Pancreas (tissue), 10 donors: Measurements from ENCODE around the gene CWC27. TPM values are rescaled to one million over a fixed set of nuclear protein-coding genes. Genes with fewer than 3 reads are reported as not detected.
A peak's percentile ranks its signal among the peaks of the same experiment; 100 is the strongest.

Source experiments
- ATAC-seq, 4 donors: fragments of 200-7000 bp; cut with Tn5 transposase; one replicate each; pipeline versions ENCODE4 v1.8.0 to v1.9.1; 2020; ENCODE audit warnings: mild to moderate bottlenecking in 4 of 4, moderate library complexity in 4 of 4
- DNase-seq, 6 donors: peaks; one replicate each; pipeline ENCODE4 v3.0.0-alpha.2; 2020
- FAIRE-seq: peaks from 2 replicates; lab custom pipeline; 2012; peaks lifted over from hg19 to GRCh38; lab: Jason Lieb, UNC
- H3K27ac ChIP-seq, 4 donors: fragments of 200-600 bp; sonication (generic); 1 replicate in 3 of 4; 2 replicates in 1 of 4; pipeline versions ENCODE4 v1.5.0 to v1.8.0; 2020
- H3K27me3 ChIP-seq, 4 donors: fragments of 200-600 bp; one replicate each; pipeline ENCODE4 v1.8.0; 2021
- H3K36me3 ChIP-seq, 3 donors: fragments of 200-600 bp; sonication (generic) in 1 of 3; one replicate each; pipeline versions ENCODE4 v1.5.0 to v1.8.0; 2020 to 2021
- H3K4me1 ChIP-seq, 3 donors: fragments of 200-600 bp; one replicate each; pipeline ENCODE4 v1.8.0; 2021
- H3K4me3 ChIP-seq, 4 donors: fragments of 200-600 bp; sonication (generic) in 2 of 4; one replicate each; pipeline versions ENCODE4 v1.5.0 to v1.8.0; 2020 to 2021
- H3K9me3 ChIP-seq, 4 donors: fragments of 200-600 bp; one replicate each; pipeline ENCODE4 v1.8.0; 2021
- CTCF ChIP-seq, 4 donors: fragments of 200-600 bp; sonication (generic) in 3 of 4; IDR thresholded peaks; one replicate each; pipeline versions ENCODE4 v1.5.0 to v1.8.0; 2021; ENCODE audit warnings: antibody characterized with exemption in 4 of 4
- WGBS, 2 donors: extraction: QIAGEN DNeasy Blood & Tissue Kit; methylation state at CpG; one replicate each; pipeline ENCODE4 v1.1.7; 2013; 5-methylcytosine and 5-hydroxymethylcytosine counted together
- intact Hi-C, 3 donors: fragments of 100-400 bp; cut with DNase I; formaldehyde crosslinking; loops; one replicate each; pipeline versions ENCODE4 v1.11.1 to v1.14.2; 2022
- polyA plus RNA-seq, 2 donors: library from polyadenylated mRNA; stranded (reverse); fragments of 200-250 nt; gene quantifications; one replicate each; pipeline ENCODE4 v1.2.3, GENCODE V29; 2013
- total RNA-seq, 6 donors: library from RNA; stranded (reverse); fragmentation: NEBNext Ultra II Directional in 4 of 6; extraction: Animal tissue kit (Norgen Biotek cat#: 25700) in 4 of 6; gene quantifications; one replicate each; pipeline versions ENCODE4 v1.2.1 to v1.2.4, GENCODE V29; 2021 to 2023
- donor health status: healthy with polysubstance abuse.
- donor health status: DM: no; HTN: no; CAD: no; lungs with moderate emphysema.
- donor health status: DM: no; HTN: no; CAD: no.
- donor health status: control.
- donor health status: control.
- donor health status: Bipolar disorder and iron deficiency.
- donor health status: DM: yes; HTN: yes; CAD: no.
- donor health status: DM: no; HTN: no; CAD: no.
- donor health status: DM: no; HTN: no; CAD: no.
- donor health status: DM: yes; HTN: yes; CAD: no.

CWC27 gene
- total RNA-seq: 10 to 100 TPM in 1 of 6 donors, 1 to 10 TPM in 5; 3.7 to 13.3 (median 7.0) TPM
- 1 to 10 TPM; 5.5 to 8.9 TPM for polyA plus RNA-seq

GRCh38 chr5:64768358-64769312 is at the start of gene CWC27, which contains the start of gene SREK1IP1:
TSS of gene CWC27 (plus strand) at chr5:64768930. CDS start at chr5:64769147, 217 bp downstream.
TSS of gene SREK1IP1 (minus strand) at chr5:64768691. CDS start at chr5:64768517, 174 bp downstream.
- H3K4me1 ChIP-seq: peaks cover 15 to 27% (median 19%) of the 10 kb centered on the region in 3 donors
- FAIRE-seq (peak; percentile 49), DNase-seq (peak; percentile 79 to 88 (median 83)), ATAC-seq (peak; percentile 98 to 99 (median 98))
- H3K27ac ChIP-seq: peak within 1 kb of the TSS; percentile 76 to 88 (median 85)
- intact Hi-C loops: no loop called here
- WGBS, 2 donors: 0% methylated on average over 48 of the region's 48 CpGs
- H3K36me3 ChIP-seq: no peaks in the 10 kb centered on the region
- H3K4me3 ChIP-seq: peak within 1 kb of the TSS; percentile 56 to 79 (median 74)
- peak in 1 of 4 donors; percentile 8 for TF ChIP-seq CTCF (IDR thresholded peaks at IDR 0.05)
- no peaks in the 10 kb centered on the region for H3K9me3 ChIP-seq
- no peaks in the 10 kb centered on the region for H3K27me3 ChIP-seq

GRCh38 chr5:64722588-64722987 is 46.1 kb upstream of the CWC27 start:
- Histone ChIP-seq H3K36me3 (peaks cover 0 to 5% (median 1%) of the 10 kb centered on the region in 3 donors), H3K27ac (no peak overlapping the region), H3K27me3 (no peaks in the 10 kb centered on the region), H3K4me3 (no peak overlapping the region), H3K9me3 (no peaks in the 10 kb centered on the region), H3K4me1 (no peaks in the 10 kb centered on the region)
- FAIRE-seq (no peak), DNase-seq (no peak), ATAC-seq (no peak)
- 95 to 96% methylated on average over 3 of the region's 3 CpGs for WGBS, 2 donors
- no peak for TF ChIP-seq CTCF (IDR thresholded peaks at IDR 0.05)
- intact Hi-C loops: no loop called here

- no peak for DNase-seq
- WGBS, 2 donors: 97 to 100% methylated on average over 2 of the region's 2 CpGs
- intact Hi-C loops: no loop called here
- no peaks in the 10 kb centered on the region for H3K9me3 ChIP-seq
- ATAC-seq: no peak
- H3K27ac ChIP-seq: no peak overlapping the region
- H3K36me3 ChIP-seq: peaks cover 0 to 5% (median 3%) of the 10 kb centered on the region in 3 donors
- no peak overlapping the region for H3K4me3 ChIP-seq
- no peaks in the 10 kb centered on the region for H3K4me1 ChIP-seq
- FAIRE-seq: no peak
- no peaks in the 10 kb centered on the region for H3K27me3 ChIP-seq
- TF ChIP-seq CTCF (IDR thresholded peaks at IDR 0.05): no peak
Observed at GRCh38 chr5:64727150-64727549, 41.6 kb upstream of the CWC27 start.

- no peaks in the 10 kb centered on the region for H3K9me3 ChIP-seq
- H3K27me3 ChIP-seq: no peaks in the 10 kb centered on the region
- FAIRE-seq (no peak), ATAC-seq (no peak), DNase-seq (no peak)
- no peak overlapping the region for H3K4me3 ChIP-seq
- 88 to 100% methylated on average over 1 of the region's 1 CpG for WGBS, 2 donors
- TF ChIP-seq CTCF (IDR thresholded peaks at IDR 0.05): no peak
- no peak overlapping the region for H3K27ac ChIP-seq
- intact Hi-C loops: no loop called here
- H3K4me1 ChIP-seq: peaks cover 0 to 7% (median 6%) of the 10 kb centered on the region in 3 donors
- no peaks in the 10 kb centered on the region for H3K36me3 ChIP-seq
Observed at GRCh38 chr5:64742411-64742810, 26.3 kb upstream of the CWC27 start.
